Measurements from ENCODE around the gene BSND. TPM values are rescaled to one million over a fixed set of nuclear protein-coding genes. Genes with fewer than 3 reads are reported as not detected.

BSND gene
- total RNA-seq, 4 donors from 2014 or later, result not detected

GRCh38 chr1:54987919-54988705, 10.6 kb upstream of the BSND start:
- 82 to 84% methylated on average over 6 of the region's 8 CpGs for WGBS, 2 donors
- no peak for DNase-seq (ENCODE audit: low spot score in 2 of 2)
- H3K27me3 ChIP-seq, result peaks cover 0 to 3% of the 10 kb centered on the region in 2 donors
- TF ChIP-seq EP300 (IDR thresholded peaks at IDR 0.05) (no peak), CTCF (IDR thresholded peaks at IDR 0.05) (no peak), POLR2A (IDR thresholded peaks at IDR 0.05) (no peak)
- no peak overlapping the region for H3K27ac ChIP-seq
- no peaks in the 10 kb centered on the region for H3K36me3 ChIP-seq
- H3K4me1 ChIP-seq, result no peaks in the 10 kb centered on the region
- no peaks in the 10 kb centered on the region for H3K9me3 ChIP-seq
- H3K4me3 ChIP-seq, result no peak overlapping the region

GRCh38 chr1:54988975-54989374, 9.8 kb upstream of the BSND start:
- no peaks in the 10 kb centered on the region for H3K36me3 ChIP-seq
- no peak overlapping the region for H3K27ac ChIP-seq
- no peak overlapping the region for H3K4me3 ChIP-seq
- DNase-seq (ENCODE audit: low spot score in 2 of 2), result no peak
- 91 to 94% methylated on average over 4 of the region's 4 CpGs for WGBS, 2 donors
- H3K4me1 ChIP-seq, result no peaks in the 10 kb centered on the region
- no peaks in the 10 kb centered on the region for H3K9me3 ChIP-seq
- TF ChIP-seq EP300 (IDR thresholded peaks at IDR 0.05), result no peak
- TF ChIP-seq POLR2A (IDR thresholded peaks at IDR 0.05), result no peak
- no peak for TF ChIP-seq CTCF (IDR thresholded peaks at IDR 0.05)
- H3K27me3 ChIP-seq, result peaks cover 0 to 2% of the 10 kb centered on the region in 2 donors

- H3K4me1 ChIP-seq, result no peaks in the 10 kb centered on the region
- H3K36me3 ChIP-seq, result no peaks in the 10 kb centered on the region
- H3K27me3 ChIP-seq, result no peaks in the 10 kb centered on the region
- TF ChIP-seq POLR2A (IDR thresholded peaks at IDR 0.05) (no peak), CTCF (IDR thresholded peaks at IDR 0.05) (no peak), EP300 (IDR thresholded peaks at IDR 0.05) (no peak)
- no peak overlapping the region for H3K27ac ChIP-seq
- DNase-seq (ENCODE audit: low spot score in 2 of 2), result no peak
- 81 to 85% methylated on average over 8 of the region's 8 CpGs for whole genome bisulfite sequencing, 2 donors
- no peak overlapping the region for H3K4me3 ChIP-seq
- no peaks in the 10 kb centered on the region for H3K9me3 ChIP-seq
Observed at GRCh38 chr1:54989473-54989872, 9.3 kb upstream of the BSND start.

GRCh38 chr1:54989968-54990810, 8.5 kb upstream of the BSND start:
- no peak overlapping the region for H3K4me3 ChIP-seq
- H3K9me3 ChIP-seq, result no peaks in the 10 kb centered on the region
- H3K27ac ChIP-seq, result no peak overlapping the region
- TF ChIP-seq EP300 (IDR thresholded peaks at IDR 0.05) (no peak), CTCF (IDR thresholded peaks at IDR 0.05) (no peak), POLR2A (IDR thresholded peaks at IDR 0.05) (no peak)
- no peaks in the 10 kb centered on the region for H3K4me1 ChIP-seq
- DNase-seq (ENCODE audit: low spot score in 2 of 2), result no peak
- H3K36me3 ChIP-seq, result no peaks in the 10 kb centered on the region
- WGBS, 2 donors, result 67 to 70% methylated on average over 12 to 13 of the region's 13 CpGs
- H3K27me3 ChIP-seq, result peaks cover 0 to 4% of the 10 kb centered on the region in 2 donors

- H3K4me3 ChIP-seq, result no peak overlapping the region
- TF ChIP-seq EP300 (IDR thresholded peaks at IDR 0.05), result no peak
- TF ChIP-seq POLR2A (IDR thresholded peaks at IDR 0.05), result no peak
- TF ChIP-seq CTCF (IDR thresholded peaks at IDR 0.05), result no peak
- H3K27ac ChIP-seq, result no peak overlapping the region
- no peaks in the 10 kb centered on the region for H3K36me3 ChIP-seq
- DNase-seq (ENCODE audit: low spot score in 2 of 2), result no peak
- WGBS, 2 donors, result 68 to 69% methylated on average over 3 to 4 of the region's 4 CpGs
- no peaks in the 10 kb centered on the region for H3K4me1 ChIP-seq
- peaks cover 0 to 11% of the 10 kb centered on the region in 2 donors for H3K27me3 ChIP-seq
- H3K9me3 ChIP-seq, result no peaks in the 10 kb centered on the region
Observed at GRCh38 chr1:54990916-54991315, 7.8 kb upstream of the BSND start.
